ENCODE measurements around the gene SLC13A4. TPM values are rescaled to one million over a fixed set of nuclear protein-coding genes. Genes with fewer than 3 reads are reported as not detected.

The SLC13A4 gene
- total and polyA plus RNA-seq, 2 donors (not counting 3 experiments of a cell fraction or from before 2014, with no cell fraction given) = not detected

DNA sequence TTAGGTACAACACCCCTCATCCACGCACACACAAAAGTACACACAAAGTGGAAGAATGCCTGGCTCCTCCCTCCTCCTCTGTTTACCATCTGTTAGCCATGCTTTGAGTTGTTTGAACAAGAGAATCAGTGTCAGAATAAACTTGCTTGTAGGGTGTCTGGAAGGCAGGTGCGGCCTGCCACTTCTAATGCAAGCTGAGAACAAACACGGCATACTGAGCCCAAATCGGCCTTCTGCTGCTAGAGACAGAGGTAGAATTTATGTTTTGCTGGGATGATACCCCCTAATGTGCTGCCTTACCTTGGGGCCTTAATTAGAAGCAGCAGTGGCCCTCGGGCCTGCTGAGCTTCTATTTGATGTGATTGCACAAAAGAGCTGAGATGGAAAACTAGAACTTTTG is 45.5 kb upstream of the SLC13A4 start:
- no peak for DNase-seq (ENCODE audit: low read depth, low spot score)

More for the DNA sequence above, 45.5 kb upstream of the SLC13A4 start:
- H4K20me1 ChIP-seq (replicated peaks; ENCODE audit: control insufficient read depth, extremely low read depth, insufficient read depth, low read length) = no peaks in the 10 kb centered on the region
- CTCF ChIA-PET = interaction anchor here (1.0 to 1.7 kb wide), 3 partner anchors 15 to 100 kb away, joined by 3 to 5 read pairs (median 3); no protein-coding TSS in a partner anchor
- no peak for FAIRE-seq
- no peaks in the 10 kb centered on the region for H3K9me3 ChIP-seq (replicated peaks; ENCODE audit: control insufficient read depth, insufficient read depth, low read length)
- no peak overlapping the region for H3K4me2 ChIP-seq (ENCODE audit: insufficient read depth, low read length)
- peaks cover 7% of the 10 kb centered on the region for H3K4me1 ChIP-seq (ENCODE audit: control insufficient read depth, extremely low read depth, insufficient read depth, low read length)
- POLR2A ChIA-PET = no interaction called here
- peak overlapping the region; percentile 59 for H3K27ac ChIP-seq (ENCODE audit: insufficient read depth, low read depth, low read length)
- intact Hi-C loops (cut with micrococcal nuclease) = no loop called here
- H3K9me1 ChIP-seq (replicated peaks; ENCODE audit: control insufficient read depth, extremely low read depth, insufficient read depth, low read length) = no peaks in the 10 kb centered on the region
- H3K4me3 ChIP-seq (replicated peaks in 1 of 3; ENCODE audit: insufficient read depth in 1 of 3, low read depth in 1 of 3, low read length in 3 of 3) = no peak overlapping the region
- no peak for TF ChIP-seq POLR2A (IDR thresholded peaks at IDR 0.05; ENCODE audit: low read depth, low read length)
- no peak for TF ChIP-seq JUN (IDR thresholded peaks at IDR 0.05; ENCODE audit: borderline replicate concordance, insufficient read depth, insufficient read length, low read depth)
- TF ChIP-seq MAX (IDR thresholded peaks at IDR 0.05; ENCODE audit: insufficient read depth, insufficient read length) = no peak
- no peak for TF ChIP-seq FOS (IDR thresholded peaks at IDR 0.05; ENCODE audit: borderline replicate concordance, insufficient read depth, low read length)
- no peak for TF ChIP-seq GATA2 (IDR thresholded peaks at IDR 0.05; ENCODE audit: insufficient read depth, insufficient read length, low read depth, low read length)
- TF ChIP-seq MYC (IDR thresholded peaks at IDR 0.05; ENCODE audit: low read depth, low read length) = no peak
- TF ChIP-seq CTCF (IDR thresholded peaks at IDR 0.05; ENCODE audit: extremely low read depth in 1 of 2, insufficient read depth in 1 of 2, low read depth in 1 of 2, low read length in 2 of 2) = no peak
- no peak for TF ChIP-seq EZH2 (IDR thresholded peaks at IDR 0.05; ENCODE audit: borderline replicate concordance, low read depth, low read length, severe bottlenecking)
- TF ChIP-seq POLR2AphosphoS5 (IDR thresholded peaks at IDR 0.05; ENCODE audit: insufficient read depth, low read depth, low read length) = no peak
- dilution Hi-C loops (cut with MboI; ENCODE audit: extremely low pct_ligation_motif_present, low sequenced_read_pairs) = no loop called here
- H3K9ac ChIP-seq (replicated peaks; ENCODE audit: extremely low read depth, insufficient read depth, low read length) = no peak overlapping the region
- no TSS peak for BruUV-seq (replicated peaks)
- H3K79me2 ChIP-seq (ENCODE audit: control insufficient read depth, insufficient read depth, low read length) = no peaks in the 10 kb centered on the region
- H3K36me3 ChIP-seq (ENCODE audit: control insufficient read depth in 2 of 2, extremely low read depth in 1 of 2, insufficient read depth in 2 of 2, low read length in 2 of 2) = no peaks in the 10 kb centered on the region
- H3K27me3 ChIP-seq (ENCODE audit: control insufficient read depth in 2 of 2, insufficient read depth in 2 of 2, low read length in 2 of 2) = no peaks in the 10 kb centered on the region
- H2AFZ ChIP-seq (ENCODE audit: low read depth, low read length) = no peak overlapping the region
